Colonic mucosa (tissue), 4 donors: ENCODE results near the gene AGBL1. TPM values are rescaled to one million over a fixed set of nuclear protein-coding genes. Genes with fewer than 3 reads are reported as not detected.

Source experiments
- DNase-seq: peaks from one replicate; pipeline ENCODE4 v3.0.0-alpha.2; 2020
- H3K27ac ChIP-seq: fragments of 200-600 bp; one replicate; pipeline ENCODE4 v1.8.0; 2021
- H3K27me3 ChIP-seq: fragments of 200-600 bp; one replicate; pipeline ENCODE4 v1.8.0; 2021
- H3K36me3 ChIP-seq: fragments of 200-600 bp; one replicate; pipeline ENCODE4 v1.8.0; 2021
- H3K4me1 ChIP-seq: fragments of 200-600 bp; one replicate; pipeline ENCODE4 v1.8.0; 2021; ENCODE audit warnings: mild to moderate bottlenecking
- H3K4me3 ChIP-seq: fragments of 200-600 bp; one replicate; pipeline ENCODE4 v1.8.0; 2021
- H3K9ac ChIP-seq, 2 donors: one replicate each; pipeline ENCODE4 v1.7.0; 2013; ENCODE audit warnings: control low read depth in 2 of 2, low read depth in 2 of 2, low read length in 2 of 2
- H3K9me3 ChIP-seq: fragments of 200-600 bp; one replicate; pipeline ENCODE4 v1.8.0; 2021
- intact Hi-C: fragments of 100-400 bp; cut with DNase I; formaldehyde crosslinking; loops from one replicate; pipeline ENCODE4 v1.14.1; 2022
- total RNA-seq, 2 donors: library from RNA; stranded (reverse); fragmentation: NEBNext Ultra II Directional in 1 of 2; extraction: Animal tissue kit (Norgen Biotek cat#: 25700) in 1 of 2; gene quantifications; one replicate each; pipeline ENCODE4 v1.2.1, GENCODE V29; 2021
- TF ChIP-seq, protein P1 (sequence below): fragments of 200-600 bp; IDR thresholded peaks from one replicate; pipeline ENCODE4 v1.8.0; 2022; ENCODE audit warnings: antibody characterized with exemption, mild to moderate bottlenecking
- donor health status: healthy.
- donor health status: DM: no; HTN: no; CAD: no.
- donor health status: DM: no; HTN: no; CAD: no.

The AGBL1 gene
- total RNA-seq, 2 donors from 2014 or later: 0.10 to 0.24 TPM

DNA sequence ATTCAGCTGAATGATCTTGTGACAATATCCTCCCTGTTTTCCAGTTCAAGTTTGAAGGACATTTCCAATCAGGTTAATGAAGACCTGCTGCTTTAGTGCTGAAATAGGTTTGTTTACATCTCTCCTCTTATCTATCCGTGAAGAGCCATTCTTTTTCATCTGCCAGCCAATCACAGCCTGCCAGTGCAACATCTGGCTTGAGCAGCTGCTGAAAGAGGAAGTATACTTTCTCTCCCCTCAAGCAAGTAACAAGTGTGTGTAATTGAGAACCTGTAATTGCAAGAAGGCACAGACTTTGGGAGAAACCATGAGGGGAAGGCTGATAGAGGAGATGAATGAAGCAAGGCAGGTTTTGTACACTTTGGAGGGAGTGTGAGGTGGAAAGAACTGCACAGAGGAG is 404.3 kb downstream of the AGBL1 start:
- intact Hi-C loops: loop anchor here (10.0 kb wide), 1 partner anchor 59 kb away; no protein-coding TSS in a partner anchor
- TF ChIP-seq, protein P1, sequence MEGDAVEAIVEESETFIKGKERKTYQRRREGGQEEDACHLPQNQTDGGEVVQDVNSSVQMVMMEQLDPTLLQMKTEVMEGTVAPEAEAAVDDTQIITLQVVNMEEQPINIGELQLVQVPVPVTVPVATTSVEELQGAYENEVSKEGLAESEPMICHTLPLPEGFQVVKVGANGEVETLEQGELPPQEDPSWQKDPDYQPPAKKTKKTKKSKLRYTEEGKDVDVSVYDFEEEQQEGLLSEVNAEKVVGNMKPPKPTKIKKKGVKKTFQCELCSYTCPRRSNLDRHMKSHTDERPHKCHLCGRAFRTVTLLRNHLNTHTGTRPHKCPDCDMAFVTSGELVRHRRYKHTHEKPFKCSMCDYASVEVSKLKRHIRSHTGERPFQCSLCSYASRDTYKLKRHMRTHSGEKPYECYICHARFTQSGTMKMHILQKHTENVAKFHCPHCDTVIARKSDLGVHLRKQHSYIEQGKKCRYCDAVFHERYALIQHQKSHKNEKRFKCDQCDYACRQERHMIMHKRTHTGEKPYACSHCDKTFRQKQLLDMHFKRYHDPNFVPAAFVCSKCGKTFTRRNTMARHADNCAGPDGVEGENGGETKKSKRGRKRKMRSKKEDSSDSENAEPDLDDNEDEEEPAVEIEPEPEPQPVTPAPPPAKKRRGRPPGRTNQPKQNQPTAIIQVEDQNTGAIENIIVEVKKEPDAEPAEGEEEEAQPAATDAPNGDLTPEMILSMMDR: no peak
- Histone ChIP-seq H3K36me3 (no peaks in the 10 kb centered on the region), H3K27ac (no peak overlapping the region), H3K9me3 (no peaks in the 10 kb centered on the region), H3K4me3 (no peak overlapping the region), H3K4me1 (no peaks in the 10 kb centered on the region), H3K9ac (no peak overlapping the region), H3K27me3 (no peaks in the 10 kb centered on the region)
- DNase-seq: no peak

DNA sequence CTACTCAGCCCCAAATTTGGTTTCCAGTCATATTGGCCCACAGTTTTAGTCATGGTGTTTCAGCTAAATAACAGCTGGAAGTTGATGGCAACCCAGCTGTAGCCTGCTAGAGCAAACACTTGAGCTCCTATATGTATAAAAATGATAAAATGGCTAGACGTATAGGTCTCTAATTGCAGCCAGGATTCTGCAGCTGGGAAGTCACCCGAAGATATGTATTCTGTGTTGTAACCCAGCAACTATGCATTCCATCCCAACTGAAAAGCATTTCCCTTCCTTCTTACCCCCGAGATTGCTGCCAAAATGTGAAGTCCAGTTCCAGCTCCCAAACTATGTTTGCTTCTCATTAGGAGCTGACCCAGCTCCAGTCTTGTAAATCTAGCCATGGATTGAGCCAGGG is 408.4 kb downstream of the AGBL1 start:
- H3K4me3 ChIP-seq: no peak overlapping the region
- no peak for DNase-seq
- no peak overlapping the region for H3K27ac ChIP-seq
- H3K4me1 ChIP-seq: no peaks in the 10 kb centered on the region
- no peak overlapping the region for H3K9ac ChIP-seq
- H3K9me3 ChIP-seq: no peaks in the 10 kb centered on the region
- H3K36me3 ChIP-seq: no peaks in the 10 kb centered on the region
- intact Hi-C loops: loop anchor here (10.0 kb wide), 1 partner anchor 63 kb away; no protein-coding TSS in a partner anchor
- TF ChIP-seq, protein P1: no peak
- no peaks in the 10 kb centered on the region for H3K27me3 ChIP-seq

DNA sequence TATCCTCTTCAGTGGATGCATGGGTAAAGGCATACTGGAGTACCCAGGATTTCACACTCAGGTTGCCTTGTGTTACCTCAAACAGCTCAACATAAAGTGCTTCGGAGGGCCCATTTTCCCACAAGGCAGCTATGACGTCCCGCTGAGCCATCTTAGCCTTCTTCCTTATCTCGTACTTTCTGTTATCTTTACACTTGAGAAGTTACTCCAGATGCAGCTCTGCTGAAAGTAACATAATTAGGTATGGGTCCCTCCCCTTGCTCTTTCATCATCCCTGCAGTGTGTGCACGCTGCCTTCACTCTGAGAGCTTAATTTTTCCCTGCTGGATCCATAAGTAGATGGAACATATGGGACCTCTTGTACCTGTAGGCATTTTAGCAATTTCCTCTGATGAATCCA is 410.3 kb downstream of the AGBL1 start:
- H3K4me1 ChIP-seq: no peaks in the 10 kb centered on the region
- H3K4me3 ChIP-seq: no peak overlapping the region
- TF ChIP-seq, protein P1: no peak
- intact Hi-C loops: loop anchor here (10.0 kb wide), 1 partner anchor 65 kb away; no protein-coding TSS in a partner anchor
- no peak for DNase-seq
- H3K27me3 ChIP-seq: no peaks in the 10 kb centered on the region
- H3K36me3 ChIP-seq: no peaks in the 10 kb centered on the region
- H3K27ac ChIP-seq: no peak overlapping the region
- no peaks in the 10 kb centered on the region for H3K9me3 ChIP-seq
- no peak overlapping the region for H3K9ac ChIP-seq

DNA sequence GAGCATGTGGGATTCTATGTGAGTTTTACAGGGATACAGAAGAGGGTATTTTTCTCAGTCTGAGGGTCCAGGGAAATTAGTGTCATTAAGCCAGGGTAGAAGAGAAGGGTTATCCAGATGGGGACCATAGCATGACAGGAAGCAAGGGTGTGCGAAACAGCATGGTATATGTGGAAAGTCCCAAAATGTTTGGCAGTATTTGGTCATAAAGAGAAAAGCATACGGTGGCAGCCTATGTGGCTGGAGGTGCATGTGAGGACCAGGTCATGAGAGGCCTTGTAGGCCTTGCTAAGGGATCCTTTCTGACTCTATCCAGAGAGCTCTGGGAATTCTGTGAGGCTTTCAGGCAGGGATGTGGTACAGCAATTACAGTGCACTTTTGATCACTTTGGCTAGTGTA is 411.4 kb downstream of the AGBL1 start:
- H3K27me3 ChIP-seq: no peaks in the 10 kb centered on the region
- TF ChIP-seq, protein P1: no peak
- H3K9ac ChIP-seq: no peak overlapping the region
- no peaks in the 10 kb centered on the region for H3K36me3 ChIP-seq
- no peak overlapping the region for H3K4me3 ChIP-seq
- H3K27ac ChIP-seq: no peak overlapping the region
- H3K9me3 ChIP-seq: no peaks in the 10 kb centered on the region
- DNase-seq: no peak
- no peaks in the 10 kb centered on the region for H3K4me1 ChIP-seq
- intact Hi-C loops: no loop called here

DNA sequence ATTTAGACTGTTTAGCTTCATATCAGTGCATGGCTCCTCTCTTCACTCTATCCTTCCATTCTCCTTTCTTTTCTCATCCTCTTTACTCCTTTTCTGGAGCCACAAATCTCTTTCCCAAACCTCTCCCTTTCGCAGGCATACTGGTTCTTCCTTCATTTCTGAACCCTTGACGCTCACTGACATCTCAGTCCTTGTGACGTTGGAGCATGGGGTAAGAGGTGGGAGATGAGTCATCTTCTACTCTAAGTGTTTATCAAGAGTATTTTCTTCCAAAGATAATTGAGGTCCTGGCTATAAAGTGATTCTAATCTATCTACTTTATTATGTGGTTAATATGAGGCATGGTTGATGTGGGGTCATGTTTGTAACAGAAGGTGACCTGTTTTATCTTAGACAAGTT is 414.2 kb downstream of the AGBL1 start:
- Histone ChIP-seq H3K9ac (no peak overlapping the region), H3K4me3 (no peak overlapping the region), H3K36me3 (no peaks in the 10 kb centered on the region), H3K4me1 (no peaks in the 10 kb centered on the region), H3K9me3 (no peaks in the 10 kb centered on the region), H3K27me3 (no peaks in the 10 kb centered on the region), H3K27ac (no peak overlapping the region)
- intact Hi-C loops: no loop called here
- TF ChIP-seq, protein P1: no peak
- no peak for DNase-seq
